GM23338 (cell line): ENCODE measurements around the gene RPS18.

Experiments
- CTCF ChIP-seq, 2 experiments: fragments of 200-600 bp in 1 of 2; sonication (generic) in 1 of 2; conservative IDR thresholded peaks; 2 replicates each; pipeline versions ENCODE4 v1.5.1 to v1.6.1; 2016 to 2017; ENCODE audit warnings: antibody characterized with exemption in 2 of 2, low read depth in 2 of 2, mild to moderate bottlenecking in 2 of 2, moderate library complexity in 1 of 2
- EZH2 ChIP-seq: fragments of 200-600 bp; sonication (generic); IDR thresholded peaks from one replicate; pipeline ENCODE4 v1.8.0; 2017; ENCODE audit warnings: antibody characterized with exemption, mild to moderate bottlenecking, low read depth; ENCODE audit not compliant: unreplicated experiment
- JUNB ChIP-seq: IDR thresholded peaks from one replicate; pipeline ENCODE4 v1.6.1; 2016; ENCODE audit warnings: antibody characterized with exemption; ENCODE audit not compliant: unreplicated experiment
- TF ChIP-seq, protein P1 (sequence below): IDR thresholded peaks from one replicate; pipeline ENCODE4 v1.6.1; 2018; ENCODE audit warnings: antibody characterized with exemption; ENCODE audit not compliant: unreplicated experiment

GRCh38 chr6:33276864-33277662, 5.2 kb downstream of the RPS18 start, which contains the start of gene B3GALT4:
- TF ChIP-seq CTCF (conservative IDR thresholded peaks at IDR 0.05; ENCODE audit: low read depth in 2 of 2) (peak; percentile 20 to 38), JUNB (no peak), EZH2 (no peak)
- TF ChIP-seq, protein P1, sequence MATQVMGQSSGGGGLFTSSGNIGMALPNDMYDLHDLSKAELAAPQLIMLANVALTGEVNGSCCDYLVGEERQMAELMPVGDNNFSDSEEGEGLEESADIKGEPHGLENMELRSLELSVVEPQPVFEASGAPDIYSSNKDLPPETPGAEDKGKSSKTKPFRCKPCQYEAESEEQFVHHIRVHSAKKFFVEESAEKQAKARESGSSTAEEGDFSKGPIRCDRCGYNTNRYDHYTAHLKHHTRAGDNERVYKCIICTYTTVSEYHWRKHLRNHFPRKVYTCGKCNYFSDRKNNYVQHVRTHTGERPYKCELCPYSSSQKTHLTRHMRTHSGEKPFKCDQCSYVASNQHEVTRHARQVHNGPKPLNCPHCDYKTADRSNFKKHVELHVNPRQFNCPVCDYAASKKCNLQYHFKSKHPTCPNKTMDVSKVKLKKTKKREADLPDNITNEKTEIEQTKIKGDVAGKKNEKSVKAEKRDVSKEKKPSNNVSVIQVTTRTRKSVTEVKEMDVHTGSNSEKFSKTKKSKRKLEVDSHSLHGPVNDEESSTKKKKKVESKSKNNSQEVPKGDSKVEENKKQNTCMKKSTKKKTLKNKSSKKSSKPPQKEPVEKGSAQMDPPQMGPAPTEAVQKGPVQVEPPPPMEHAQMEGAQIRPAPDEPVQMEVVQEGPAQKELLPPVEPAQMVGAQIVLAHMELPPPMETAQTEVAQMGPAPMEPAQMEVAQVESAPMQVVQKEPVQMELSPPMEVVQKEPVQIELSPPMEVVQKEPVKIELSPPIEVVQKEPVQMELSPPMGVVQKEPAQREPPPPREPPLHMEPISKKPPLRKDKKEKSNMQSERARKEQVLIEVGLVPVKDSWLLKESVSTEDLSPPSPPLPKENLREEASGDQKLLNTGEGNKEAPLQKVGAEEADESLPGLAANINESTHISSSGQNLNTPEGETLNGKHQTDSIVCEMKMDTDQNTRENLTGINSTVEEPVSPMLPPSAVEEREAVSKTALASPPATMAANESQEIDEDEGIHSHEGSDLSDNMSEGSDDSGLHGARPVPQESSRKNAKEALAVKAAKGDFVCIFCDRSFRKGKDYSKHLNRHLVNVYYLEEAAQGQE = no peak
